ENCODE data around the gene ARGLU1. TPM values are rescaled to one million over a fixed set of nuclear protein-coding genes. Genes with fewer than 3 reads are reported as not detected.

ARGLU1 gene
- total RNA-seq, 1 donor from 2014 or later = 122 TPM

DNA sequence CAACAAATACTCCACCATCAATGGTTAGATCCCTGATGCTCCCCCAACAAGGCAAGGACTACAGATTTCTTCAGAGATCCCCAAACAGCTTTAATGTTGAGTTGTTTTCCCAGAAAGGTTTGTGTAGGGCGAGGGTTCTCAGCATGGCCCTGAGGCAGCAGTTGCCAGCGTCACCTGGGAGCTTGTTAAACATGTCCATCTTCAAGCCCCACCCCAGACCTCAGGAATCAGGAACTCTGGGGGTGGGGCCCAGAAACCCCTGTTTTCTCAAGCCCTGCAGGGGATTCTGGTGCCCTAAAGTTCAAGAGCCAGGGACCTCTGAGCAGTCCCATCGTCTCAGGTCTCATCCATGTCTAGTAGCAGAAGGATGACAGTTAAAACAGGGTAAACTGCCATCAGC, 42.1 kb downstream of the ARGLU1 start:
- Histone ChIP-seq H3K4me1 (peaks cover 11% of the 10 kb centered on the region), H3K27me3 (no peaks in the 10 kb centered on the region), H3K27ac (peak overlapping the region; percentile 2), H3K4me3 (no peak overlapping the region), H3K9me3 (no peaks in the 10 kb centered on the region), H3K36me3 (no peaks in the 10 kb centered on the region)
- ATAC-seq (no peak), DNase-seq (no peak)
- intact Hi-C loops (cut with DNase I) = no loop called here
- no peak for TF ChIP-seq CTCF (IDR thresholded peaks at IDR 0.05)

GRCh38 chr13:106524108-106524507, 43.8 kb downstream of the ARGLU1 start:
- no peak overlapping the region for H3K4me3 ChIP-seq

DNA sequence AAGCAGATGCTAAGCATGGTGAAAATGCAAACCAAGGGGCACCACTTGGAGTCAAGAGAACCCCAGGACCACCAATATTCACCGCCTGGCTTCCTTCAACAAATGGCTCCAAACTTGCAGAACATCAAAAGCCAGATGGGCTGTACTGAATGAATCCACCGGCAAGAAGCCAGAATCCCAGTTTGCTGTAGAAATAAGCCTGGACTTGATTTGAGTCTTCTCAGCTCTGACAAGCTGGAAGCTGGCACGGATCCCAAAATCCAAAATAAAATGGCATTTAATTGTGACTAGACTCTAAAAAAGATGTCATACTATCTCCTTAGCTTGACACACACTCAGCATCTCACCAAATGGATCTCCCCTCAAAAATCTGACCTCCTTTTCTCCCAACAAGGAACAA, 44.4 kb downstream of the ARGLU1 start:
- no peak for ATAC-seq
- no peak for DNase-seq
- Histone ChIP-seq H3K36me3 (no peaks in the 10 kb centered on the region), H3K27ac (no peak overlapping the region), H3K27me3 (no peaks in the 10 kb centered on the region), H3K4me1 (peaks cover 11% of the 10 kb centered on the region), H3K9me3 (no peaks in the 10 kb centered on the region), H3K4me3 (no peak overlapping the region)
- no peak for TF ChIP-seq CTCF (IDR thresholded peaks at IDR 0.05)
- intact Hi-C loops (cut with DNase I) = no loop called here

More at GRCh38 chr13:106524108-106524507, 43.8 kb downstream of the ARGLU1 start:
- H3K9me3 ChIP-seq = no peaks in the 10 kb centered on the region
- no peak for DNase-seq
- no peak for ATAC-seq
- H3K27ac ChIP-seq = no peak overlapping the region
- intact Hi-C loops (cut with DNase I) = no loop called here
- H3K27me3 ChIP-seq = no peaks in the 10 kb centered on the region
- no peak for TF ChIP-seq CTCF (IDR thresholded peaks at IDR 0.05)
- no peaks in the 10 kb centered on the region for H3K36me3 ChIP-seq
- H3K4me1 ChIP-seq = peaks cover 11% of the 10 kb centered on the region

DNA sequence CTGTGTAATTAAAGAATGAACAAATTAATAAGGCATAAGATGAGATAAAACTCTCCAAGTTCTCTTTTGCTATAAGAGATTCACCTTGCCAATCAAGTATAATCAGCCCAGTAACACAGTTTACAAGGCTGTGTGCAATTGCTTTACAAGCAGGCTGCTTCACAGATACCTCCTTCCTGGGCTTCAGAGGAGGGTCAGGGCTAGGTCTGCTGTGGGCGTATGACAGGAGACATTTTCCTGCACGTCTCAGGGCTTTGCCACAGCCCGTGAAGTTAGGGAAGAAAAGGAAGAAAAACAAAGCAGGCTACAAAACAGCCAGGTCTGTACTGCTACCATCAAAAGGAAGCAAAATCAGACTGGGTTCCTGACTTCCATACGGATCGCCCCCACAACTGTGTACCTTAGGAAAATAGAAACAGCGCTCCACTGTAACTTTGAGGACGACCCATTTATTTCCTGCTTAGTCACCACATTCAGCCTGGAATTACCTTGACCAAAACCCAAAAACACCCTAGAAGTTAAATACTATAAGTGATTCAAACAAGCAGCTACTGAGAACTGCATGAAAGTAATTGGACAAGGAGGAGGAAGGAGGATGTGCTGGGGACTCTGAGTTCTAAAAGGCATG, 44.9 kb downstream of the ARGLU1 start:
- Histone ChIP-seq H3K4me1 (peaks cover 11% of the 10 kb centered on the region), H3K27ac (no peak overlapping the region), H3K9me3 (no peaks in the 10 kb centered on the region), H3K27me3 (no peaks in the 10 kb centered on the region), H3K4me3 (no peak overlapping the region), H3K36me3 (no peaks in the 10 kb centered on the region)
- no peak for ATAC-seq
- DNase-seq = no peak
- intact Hi-C loops (cut with DNase I) = no loop called here
- TF ChIP-seq CTCF (IDR thresholded peaks at IDR 0.05) = no peak

DNA sequence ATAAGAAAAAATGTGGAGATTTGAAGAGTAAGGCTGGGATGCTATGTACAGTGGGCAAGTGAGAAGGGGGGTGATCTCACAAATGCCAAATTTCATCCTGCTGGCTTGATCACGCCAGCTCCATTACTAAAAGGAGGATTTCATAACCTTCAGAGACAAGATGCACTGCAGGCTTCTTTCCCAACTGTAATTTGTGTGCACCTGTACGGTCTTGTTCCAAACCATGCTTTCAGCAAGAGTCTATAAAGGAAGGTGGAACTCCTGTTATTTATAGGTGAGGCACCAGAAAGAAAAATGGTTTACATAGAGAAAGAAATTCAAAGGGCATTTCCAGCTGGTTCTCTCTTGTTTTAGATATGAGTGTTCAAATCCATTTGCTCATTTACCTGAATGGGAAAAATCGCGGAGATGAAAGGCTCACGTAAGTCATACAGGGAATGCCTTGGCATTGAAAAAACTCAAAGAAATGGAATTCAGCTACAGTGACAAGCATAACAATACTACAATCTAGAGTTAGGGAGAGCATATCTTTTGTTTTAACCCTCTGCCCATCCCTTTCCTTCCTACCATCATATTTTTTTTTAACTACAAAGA, 45.7 kb downstream of the ARGLU1 start:
- DNase-seq (no peak), ATAC-seq (no peak)
- no peaks in the 10 kb centered on the region for H3K36me3 ChIP-seq
- TF ChIP-seq CTCF (IDR thresholded peaks at IDR 0.05) = no peak
- H3K27me3 ChIP-seq = no peaks in the 10 kb centered on the region
- H3K27ac ChIP-seq = no peak overlapping the region
- peaks cover 11% of the 10 kb centered on the region for H3K4me1 ChIP-seq
- intact Hi-C loops (cut with DNase I) = no loop called here
- H3K4me3 ChIP-seq = no peak overlapping the region
- no peaks in the 10 kb centered on the region for H3K9me3 ChIP-seq

Measured in upper lobe of right lung (tissue), 1 donor.